Right ventricle myocardium inferior (tissue), 1 donor: Measurements from ENCODE around the gene ACSF3. TPM values are rescaled to one million over a fixed set of nuclear protein-coding genes. Genes with fewer than 3 reads are reported as not detected.
"Not testable (repeated sequence)": the region's sequence is repeated elsewhere in the genome, so short reads cannot be mapped to it uniquely, and the experiment has no call there.

Source experiments
- ATAC-seq: fragments of 200-7000 bp; cut with Tn5 transposase; one replicate; pipeline ENCODE4 v1.9.1; 2020; ENCODE audit warnings: mild to moderate bottlenecking, moderate library complexity
- DNase-seq: peaks from one replicate; pipeline ENCODE4 v3.0.0; 2021; ENCODE audit errors: missing footprints
- intact Hi-C: fragments of 100-400 bp; cut with DNase I; formaldehyde crosslinking; loops from one replicate; pipeline ENCODE4 v1.11.0; 2022
- total RNA-seq: library from RNA; stranded (reverse); fragmentation: NEBNext Ultra II Directional; extraction: Animal tissue kit (Norgen Biotek cat#: 25700); gene quantifications from one replicate; pipeline ENCODE4 v1.2.1, GENCODE V29; 2021
- donor health status: DM: no; HTN: yes; CAD: no; lungs with severe emphysema.

ACSF3 gene
- total RNA-seq, 1 donor from 2014 or later, result 17.0 TPM

DNA sequence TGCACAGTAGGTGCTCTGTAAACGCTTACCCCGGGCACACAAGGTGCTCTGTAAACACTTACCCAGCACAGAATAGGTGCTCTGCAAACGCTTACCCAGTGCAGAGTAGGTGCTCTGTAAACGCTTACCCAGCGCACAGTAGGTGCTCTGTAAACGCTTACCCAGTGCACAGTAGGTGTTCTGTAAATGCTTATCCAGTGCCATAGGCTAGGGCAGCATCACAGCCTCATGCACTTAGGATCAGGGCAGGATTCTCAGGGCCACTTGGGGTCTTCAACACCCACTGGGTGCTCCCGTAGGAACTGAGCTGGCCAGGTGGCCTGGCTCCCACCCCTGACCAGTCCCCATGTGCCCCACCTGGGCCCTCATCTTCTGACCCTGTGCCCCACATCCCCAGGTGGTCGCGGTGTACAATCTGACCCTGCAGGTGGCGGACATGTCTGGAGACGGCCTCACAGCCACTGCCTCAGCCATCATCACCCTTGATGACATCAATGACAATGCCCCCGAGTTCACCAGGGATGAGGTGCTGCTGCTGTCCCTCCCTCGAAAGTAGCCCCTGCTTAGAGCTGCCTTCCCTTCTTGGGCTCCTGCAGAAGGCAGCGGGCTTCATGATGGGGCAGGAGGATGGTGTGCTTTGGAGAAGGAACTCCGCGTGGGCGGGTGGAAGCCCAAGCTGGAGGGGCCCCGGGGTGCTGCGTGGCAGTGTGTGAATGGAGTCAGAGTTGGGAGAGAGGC is 93.5 kb downstream of the ACSF3 start:
- intact Hi-C loops, result no loop called here
- ATAC-seq, result no peak
- no peak for DNase-seq

DNA sequence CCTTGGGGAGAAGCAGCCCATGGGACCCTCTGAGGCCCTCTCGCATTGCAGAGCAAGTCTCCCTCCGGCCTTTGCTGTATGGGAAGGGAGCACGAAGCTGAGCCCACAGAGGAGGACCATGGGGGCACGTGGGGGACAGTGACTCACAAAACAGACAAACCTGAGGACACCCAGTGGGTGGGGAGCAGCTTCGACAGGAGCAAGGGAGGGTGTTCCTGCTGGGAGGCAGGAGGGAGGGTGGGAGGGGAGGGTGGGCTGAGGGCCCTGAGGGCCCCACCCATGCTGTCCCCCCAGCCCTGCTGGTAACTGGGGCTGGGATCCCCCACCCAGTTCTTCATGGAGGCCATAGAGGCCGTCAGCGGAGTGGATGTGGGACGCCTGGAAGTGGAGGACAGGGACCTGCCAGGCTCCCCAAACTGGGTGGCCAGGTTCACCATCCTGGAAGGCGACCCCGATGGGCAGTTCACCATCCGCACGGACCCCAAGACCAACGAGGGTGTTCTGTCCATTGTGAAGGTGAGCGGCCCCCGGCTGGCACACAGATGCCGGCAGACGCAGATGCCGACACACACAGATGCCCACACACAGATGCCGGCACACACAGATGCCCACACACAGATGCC is 94.2 kb downstream of the ACSF3 start:
- ATAC-seq (no peak), DNase-seq (no peak)
- intact Hi-C loops, result no loop called here

DNA sequence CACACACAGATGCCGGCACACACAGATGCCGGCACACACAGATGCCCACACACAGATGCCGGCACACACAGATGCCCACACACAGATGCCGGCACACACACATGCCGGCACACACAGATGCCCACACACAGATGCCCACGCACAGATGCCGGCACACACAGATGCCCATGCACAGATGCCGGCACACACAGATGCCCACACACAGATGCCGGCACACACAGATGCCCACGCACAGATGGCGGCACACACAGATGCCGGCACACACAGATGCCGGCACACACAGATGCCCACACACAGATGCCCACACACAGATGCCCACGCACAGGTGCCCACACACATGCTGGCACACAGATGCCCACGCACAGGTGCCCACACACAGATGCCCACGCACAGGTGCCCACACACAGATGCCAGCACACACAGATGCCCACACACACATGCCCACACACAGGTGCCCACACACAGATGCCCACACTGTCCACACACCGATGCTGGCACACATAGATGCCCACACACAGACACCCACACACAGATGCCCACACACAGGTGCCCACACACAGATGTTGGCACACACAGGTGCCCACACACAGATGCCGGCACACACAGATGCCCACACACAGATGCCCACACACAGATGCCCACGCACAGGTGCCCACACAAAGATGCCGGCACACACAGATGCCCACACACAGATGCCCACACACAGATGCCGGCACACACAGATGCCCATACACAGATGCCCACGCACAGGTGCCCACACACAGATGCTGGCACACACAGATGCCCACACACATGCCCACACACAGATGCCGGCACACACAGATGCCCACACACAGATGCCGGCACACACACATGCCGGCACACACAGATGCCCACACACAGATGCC is 95.1 kb downstream of the ACSF3 start:
- ATAC-seq, intact Hi-C loops, DNase-seq: not testable (repeated sequence)

GRCh38 chr16:89189358-89190025 is 95.8 kb downstream of the ACSF3 start:
- ATAC-seq, result no peak
- intact Hi-C loops, result no loop called here
- no peak for DNase-seq

GRCh38 chr16:89190150-89190958 is 96.7 kb downstream of the ACSF3 start:
- no peak for ATAC-seq
- intact Hi-C loops, result no loop called here
- peak; percentile 21 for DNase-seq

GRCh38 chr16:89191033-89191900 is 97.6 kb downstream of the ACSF3 start:
- intact Hi-C loops, result no loop called here
- DNase-seq, result peak; percentile 66
- ATAC-seq, result no peak

GRCh38 chr16:89191901-89192185 is 98.2 kb downstream of the ACSF3 start:
- ATAC-seq, result no peak
- intact Hi-C loops, result no loop called here

GRCh38 chr16:89192186-89192955 is 98.7 kb downstream of the ACSF3 start:
- DNase-seq, result peak; percentile 65
- peak; percentile 43 for ATAC-seq

More at GRCh38 chr16:89191901-89192185, 98.2 kb downstream of the ACSF3 start:
- no peak for DNase-seq

DNA sequence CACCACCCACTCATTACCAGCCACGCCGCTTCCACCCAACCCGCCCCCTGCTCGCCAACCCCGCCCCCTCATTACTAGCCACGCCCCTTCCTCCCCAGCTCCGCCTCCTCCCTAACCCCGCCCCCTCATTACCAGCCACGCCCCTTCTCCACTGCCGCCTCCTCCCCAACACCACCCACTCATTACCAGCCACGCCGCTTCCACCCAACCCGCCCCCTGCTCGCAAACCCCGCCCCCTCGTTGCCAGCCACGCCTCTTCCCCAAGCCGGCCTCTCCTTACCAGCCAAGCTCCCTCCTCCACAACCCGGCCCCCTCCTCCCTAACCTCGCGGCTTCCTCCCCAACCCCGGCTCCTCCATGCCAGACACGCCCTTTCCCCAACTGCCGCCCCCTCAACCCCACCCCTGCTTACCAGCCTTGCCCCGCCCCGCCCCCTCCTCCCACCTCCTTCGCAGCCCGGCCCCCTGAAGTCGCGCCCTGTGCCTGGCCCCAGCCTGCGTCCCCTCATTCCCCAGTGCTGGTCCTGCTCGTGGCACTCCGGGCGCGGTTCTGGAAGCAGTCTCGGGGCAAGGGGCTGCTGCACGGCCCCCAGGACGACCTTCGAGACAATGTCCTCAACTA is 99.4 kb downstream of the ACSF3 start:
- ATAC-seq (peak; percentile 32), DNase-seq (peak; percentile 76)
- intact Hi-C loops, result no loop called here

More at GRCh38 chr16:89192186-89192955, 98.7 kb downstream of the ACSF3 start:
- intact Hi-C loops, result not testable (repeated sequence)

- no peak for ATAC-seq
- intact Hi-C loops, result no loop called here
- DNase-seq, result peak; percentile 53
Observed at GRCh38 chr16:89193576-89194293, 100.1 kb downstream of the ACSF3 start.

DNA sequence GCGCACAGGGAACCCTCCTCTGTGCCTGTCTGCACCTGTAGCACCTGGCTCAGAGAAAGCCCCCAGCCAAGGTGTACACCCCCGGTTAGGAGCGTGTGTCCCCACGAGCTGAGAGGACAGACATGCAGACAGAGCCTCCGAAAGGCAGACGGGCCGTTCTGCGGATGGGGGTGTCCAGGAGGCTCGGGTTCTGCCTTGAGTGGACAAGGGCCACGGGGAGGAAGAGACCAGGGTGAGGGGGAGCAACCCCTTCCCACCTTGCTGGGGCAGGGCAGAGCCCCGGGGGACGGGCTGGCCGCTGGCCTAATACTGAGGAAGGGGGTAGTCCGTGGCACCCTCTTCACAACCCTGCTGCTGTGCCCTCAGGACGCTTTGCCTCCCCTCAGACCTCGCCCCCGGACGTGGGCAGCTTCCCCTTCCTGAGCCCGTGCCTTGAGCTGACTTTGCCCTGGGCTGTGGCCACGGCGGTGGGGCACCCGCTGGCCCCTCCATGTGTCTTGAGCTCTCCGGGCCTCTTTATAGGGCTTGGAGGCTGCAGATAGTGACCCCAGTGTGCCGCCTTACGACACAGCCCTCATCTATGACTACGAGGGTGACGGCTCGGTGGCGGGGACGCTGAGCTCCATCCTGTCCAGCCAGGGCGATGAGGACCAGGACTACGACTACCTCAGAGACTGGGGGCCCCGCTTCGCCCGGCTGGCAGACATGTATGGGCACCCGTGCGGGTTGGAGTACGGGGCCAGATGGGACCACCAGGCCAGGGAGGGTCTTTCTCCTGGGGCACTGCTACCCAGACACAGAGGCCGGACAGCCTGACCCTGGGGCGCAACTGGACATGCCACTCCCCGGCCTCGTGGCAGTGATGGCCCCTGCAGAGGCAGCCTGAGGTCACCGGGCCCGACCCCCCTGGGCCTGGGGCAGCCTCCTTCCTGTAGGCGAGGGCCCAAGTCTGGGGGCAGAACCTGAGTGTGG is 101.0 kb downstream of the ACSF3 start:
- peak; percentile 55 for DNase-seq
- ATAC-seq, result no peak
- intact Hi-C loops, result no loop called here

DNA sequence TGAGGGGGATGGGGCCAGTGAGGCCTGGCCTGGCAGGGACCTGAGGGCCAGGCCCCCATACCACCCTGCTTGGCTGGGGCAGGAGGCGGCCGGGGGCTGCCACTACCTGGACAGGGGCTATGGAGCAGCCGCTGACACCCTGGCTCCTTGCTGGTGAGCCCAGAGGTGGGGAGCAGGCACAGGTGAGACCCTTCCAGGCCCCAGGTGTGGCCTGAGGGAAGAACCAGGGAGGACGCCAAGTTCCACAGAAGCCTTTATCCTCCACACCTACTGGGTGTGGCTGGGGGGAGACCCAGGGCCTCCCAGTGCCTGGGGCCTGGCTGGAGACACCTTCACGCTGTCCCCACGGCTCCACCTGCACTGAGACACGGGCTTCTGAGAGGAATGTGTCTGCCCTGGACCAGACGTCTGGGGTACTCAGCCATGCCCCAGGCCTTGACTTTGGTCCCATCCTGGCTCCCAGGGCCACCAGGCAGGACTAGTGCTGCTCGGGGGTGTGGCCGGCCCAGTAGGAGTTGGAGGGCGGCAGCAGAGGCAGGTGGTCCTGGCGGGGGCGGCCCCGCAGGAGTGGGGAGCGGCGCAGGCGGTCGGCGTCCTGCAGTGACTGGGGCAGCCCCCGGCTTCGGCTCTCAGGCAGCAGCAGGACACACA is 102.0 kb downstream of the ACSF3 start:
- DNase-seq, result no peak
- ATAC-seq, result no peak
- intact Hi-C loops, result no loop called here

DNA sequence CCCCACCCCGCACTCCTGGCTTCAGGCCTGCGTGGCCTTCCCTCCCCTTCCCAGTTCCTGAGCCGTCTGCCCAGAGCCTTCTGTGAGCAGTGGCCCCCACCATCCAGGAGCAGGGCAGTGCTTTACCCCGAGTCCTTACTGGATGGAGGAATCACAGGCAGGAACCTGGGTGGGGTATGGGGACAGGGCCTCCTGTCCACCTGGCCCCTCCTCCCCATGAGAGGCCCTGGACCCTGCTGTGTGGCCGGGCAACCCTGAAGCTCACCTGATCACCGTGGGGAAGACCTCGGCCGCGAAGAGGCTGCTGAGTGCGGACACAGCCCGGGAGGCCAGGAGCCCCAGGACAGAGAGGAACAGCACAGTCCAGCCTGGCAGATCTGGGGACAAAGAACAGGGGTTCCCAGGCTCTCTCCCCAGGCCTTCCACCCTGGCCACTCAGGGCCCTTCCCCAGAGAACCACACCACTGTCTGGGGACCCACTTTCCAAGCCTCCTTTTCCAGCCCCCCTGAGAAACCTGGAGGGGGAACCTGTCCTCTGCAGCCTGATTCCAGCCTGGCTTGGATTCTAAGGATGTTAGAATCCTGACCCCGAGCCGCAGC is 103.5 kb downstream of the ACSF3 start:
- ATAC-seq (no peak), DNase-seq (peak; percentile 53)
- intact Hi-C loops, result no loop called here
